Measurements from ENCODE around the gene MAML3.

MAML3 gene

GRCh38 chr4:139773560-139774318 is 380.2 kb downstream of the MAML3 start:
- DNase-seq = peak; percentile 67

- no peak for DNase-seq
These were observed 383.6 kb downstream of the MAML3 start for GRCh38 chr4:139770361-139770760.

DNA sequence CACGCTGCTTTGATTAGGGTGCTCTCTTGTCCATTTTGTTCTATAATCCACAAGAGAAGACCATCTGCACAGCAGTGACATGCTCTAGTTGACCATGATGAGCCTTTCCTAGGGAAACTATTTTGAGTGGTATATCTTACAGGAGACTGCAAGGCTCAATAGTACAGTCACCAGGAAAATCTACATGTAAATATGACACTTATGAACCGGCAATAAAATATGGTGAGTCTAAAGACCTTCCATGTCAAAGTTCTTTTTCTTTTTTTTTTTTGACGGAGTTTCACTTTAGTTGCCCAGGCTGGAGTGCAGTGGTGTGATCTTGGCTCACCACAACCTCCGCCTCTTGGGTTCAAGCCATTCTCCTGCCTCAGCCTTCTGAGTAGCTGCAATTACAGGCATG is 384.6 kb downstream of the MAML3 start:
- DNase-seq = no peak

DNA sequence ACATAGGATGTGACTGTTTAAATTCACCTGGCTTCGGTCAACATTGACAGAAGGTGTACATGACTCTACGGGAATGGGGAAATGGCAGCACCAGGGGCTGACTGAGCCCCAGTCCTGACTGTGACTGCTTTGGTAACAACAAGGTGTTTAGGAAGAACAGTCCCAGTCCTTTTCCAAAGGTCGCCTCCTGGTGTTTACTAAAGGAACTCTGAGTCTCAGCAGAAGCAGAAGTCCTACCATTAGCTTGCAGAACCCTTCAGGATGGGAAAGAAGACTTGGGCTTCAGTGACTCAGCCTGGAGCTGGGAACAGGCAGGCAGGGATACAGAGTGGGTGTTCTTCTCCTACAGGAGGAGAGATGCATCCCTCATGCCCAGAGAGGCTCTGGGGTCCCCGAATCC is 385.1 kb downstream of the MAML3 start:
- DNase-seq = no peak

DNA sequence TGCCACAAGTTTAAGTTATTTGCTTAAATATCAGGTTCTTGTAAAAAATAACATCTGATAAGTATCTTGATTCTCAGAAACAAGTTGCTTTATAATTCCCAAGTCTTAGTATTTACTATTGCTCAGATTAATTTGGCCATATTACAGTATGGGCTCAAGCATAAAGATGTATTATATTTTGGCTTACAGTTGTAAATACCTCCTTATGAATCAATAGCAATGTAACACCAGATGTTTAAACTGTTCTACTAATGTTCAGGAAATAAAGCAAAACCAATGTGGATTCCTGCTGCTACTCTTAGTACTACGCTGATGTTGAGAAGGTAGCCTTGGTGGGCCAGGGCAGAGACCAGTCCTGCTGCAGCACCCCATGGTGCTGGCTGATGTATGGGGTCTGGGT is 385.6 kb downstream of the MAML3 start:
- no peak for DNase-seq

DNA sequence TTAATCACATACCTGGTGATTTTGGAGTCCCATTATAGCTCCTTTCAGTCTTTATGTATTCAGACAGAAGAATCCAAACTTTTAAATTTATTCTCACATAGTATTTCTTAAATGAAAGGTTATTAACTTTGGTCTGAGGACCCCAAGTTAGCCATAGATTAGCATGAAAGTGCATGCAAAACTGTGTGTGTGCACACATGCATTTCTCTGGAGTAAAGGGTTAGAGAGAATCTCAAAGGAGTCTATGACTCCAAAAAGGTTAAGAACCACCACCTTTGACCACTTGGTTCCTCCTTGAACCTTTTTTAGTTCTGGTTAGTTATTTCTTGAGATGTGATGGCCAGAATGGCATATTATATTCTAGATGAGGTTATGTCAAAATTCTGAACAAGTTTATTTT is 386.4 kb downstream of the MAML3 start:
- no peak for DNase-seq

GRCh38 chr4:139767168-139767567 is 386.8 kb downstream of the MAML3 start:
- no peak for DNase-seq

DNA sequence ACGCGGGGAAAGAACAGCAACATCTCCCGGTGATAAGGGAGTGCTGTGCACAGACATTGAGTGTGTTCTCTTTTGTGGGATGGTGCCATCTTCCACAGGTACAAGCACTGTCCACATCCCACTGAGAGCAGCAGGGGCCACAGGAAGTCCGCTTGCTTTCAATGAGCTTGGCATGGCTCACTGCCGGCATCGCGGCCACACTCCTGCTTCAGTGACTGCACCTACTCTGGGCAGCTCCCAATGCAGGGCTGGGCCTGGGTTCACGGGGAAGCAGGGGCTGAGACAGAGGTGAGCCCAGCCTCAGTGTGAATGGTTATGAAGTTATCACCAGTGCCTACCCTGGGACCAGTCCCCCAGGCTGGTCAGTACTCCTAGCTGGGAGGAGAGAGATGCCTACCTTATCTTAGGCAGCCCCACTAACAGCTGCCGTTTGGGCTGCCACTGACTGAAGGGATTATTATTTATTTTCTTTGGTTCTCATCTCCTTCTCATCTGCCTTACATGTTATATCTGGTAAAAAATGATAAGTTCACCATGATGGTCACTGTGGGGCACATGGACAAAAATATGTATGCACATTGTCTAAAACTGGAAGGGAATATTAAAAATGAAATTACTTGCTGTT is 389.2 kb downstream of the MAML3 start:
- no peak for DNase-seq

DNA sequence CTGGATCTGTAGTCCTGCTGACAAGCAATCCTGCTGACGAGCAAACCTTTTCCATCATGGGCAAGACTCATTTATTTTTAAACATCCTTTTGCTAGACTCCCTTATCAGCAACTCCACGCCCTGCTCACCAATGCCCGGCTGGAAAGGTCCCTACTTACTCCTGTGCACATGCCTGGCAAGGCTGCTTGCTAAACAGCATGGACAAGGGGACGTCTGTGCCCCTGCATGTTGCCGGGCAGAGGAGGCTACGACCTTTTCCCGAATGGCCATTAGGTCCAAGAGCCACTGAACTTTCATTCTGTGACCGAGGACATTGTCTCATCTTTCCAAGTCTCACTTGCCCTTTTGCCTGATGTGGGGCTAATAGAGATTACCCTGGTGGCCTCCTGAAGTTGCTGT is 389.8 kb downstream of the MAML3 start:
- DNase-seq = no peak

- peak; percentile 42 for DNase-seq
These were observed 390.3 kb downstream of the MAML3 start for GRCh38 chr4:139763672-139764071.

GRCh38 chr4:139763205-139763604 is 390.8 kb downstream of the MAML3 start:
- DNase-seq = no peak

DNA sequence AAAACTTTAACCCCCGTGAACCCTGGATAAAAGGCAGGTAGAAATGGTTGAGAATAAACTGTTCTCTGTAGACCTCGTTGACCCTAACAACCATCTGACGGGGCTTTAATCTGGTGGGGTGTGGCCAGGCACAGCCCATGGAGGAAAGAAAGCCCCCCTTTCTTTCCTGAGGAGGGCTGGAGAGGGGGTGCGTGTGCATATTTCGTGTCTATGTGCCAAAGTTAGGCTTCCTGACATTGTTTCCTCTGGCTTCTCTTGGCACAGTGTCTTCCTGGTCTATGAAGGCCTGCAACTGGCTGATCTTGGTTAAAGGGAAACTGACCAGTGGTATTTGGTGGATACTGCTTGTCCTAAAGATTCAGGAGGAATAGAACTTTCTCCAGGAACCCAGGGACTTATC is 391.3 kb downstream of the MAML3 start:
- no peak for DNase-seq

DNA sequence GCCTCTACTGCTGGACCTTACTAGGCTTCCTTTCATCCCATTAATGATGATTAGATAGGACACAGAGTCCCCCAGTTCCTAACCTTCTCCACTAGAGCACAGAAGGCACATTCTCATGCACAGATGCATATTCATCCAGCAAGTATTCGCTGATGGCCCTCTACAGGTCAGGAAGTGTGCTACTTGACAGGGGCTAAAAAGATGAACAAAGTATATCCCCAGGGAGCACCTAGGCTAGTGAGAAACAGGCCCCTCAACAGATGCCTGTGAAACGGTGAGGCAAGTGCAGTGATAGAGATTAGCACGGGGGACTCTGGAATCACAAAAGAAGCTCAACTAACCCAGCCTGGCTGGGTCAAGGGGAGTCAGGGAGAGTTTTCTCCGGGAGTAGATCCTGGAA is 392.5 kb downstream of the MAML3 start:
- DNase-seq = no peak

DNA sequence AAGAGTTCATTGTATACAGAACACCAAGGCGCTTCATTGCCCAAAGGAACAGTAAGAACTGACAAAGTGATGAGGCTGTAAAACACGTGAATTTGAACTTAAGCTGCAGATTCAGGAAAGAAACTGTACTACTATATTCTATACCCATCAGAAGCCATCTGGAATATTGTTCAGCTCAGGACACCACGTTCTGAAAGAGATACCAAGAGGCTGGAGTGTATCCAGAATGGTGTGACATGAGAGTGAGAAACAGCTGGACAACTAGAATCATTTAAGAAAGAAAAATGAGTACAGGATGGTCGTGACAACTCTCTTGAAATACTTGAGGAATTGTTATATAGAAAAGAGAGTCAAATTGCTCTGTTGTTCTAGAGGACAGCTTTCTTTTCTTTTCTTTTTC is 393.4 kb downstream of the MAML3 start:
- DNase-seq = no peak

DNA sequence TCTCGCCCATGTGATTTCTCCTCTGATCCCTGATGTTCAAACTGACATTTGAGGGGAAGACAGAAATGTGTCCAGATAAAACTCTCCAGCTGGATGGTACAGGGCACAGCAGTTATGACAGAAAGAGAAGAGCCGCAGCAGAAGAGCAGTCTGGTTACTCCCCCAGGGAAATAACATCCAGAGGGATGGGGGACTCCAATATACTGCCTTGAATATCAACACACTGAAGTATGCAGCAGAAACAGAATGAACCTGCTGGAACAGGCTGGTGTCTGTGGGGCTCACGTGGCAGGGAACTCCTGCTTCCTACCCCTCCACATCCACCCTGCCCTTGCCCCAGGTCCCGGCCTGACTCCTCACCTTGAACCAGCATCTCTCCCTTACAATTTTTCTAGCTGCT is 394.9 kb downstream of the MAML3 start:
- DNase-seq = no peak

DNA sequence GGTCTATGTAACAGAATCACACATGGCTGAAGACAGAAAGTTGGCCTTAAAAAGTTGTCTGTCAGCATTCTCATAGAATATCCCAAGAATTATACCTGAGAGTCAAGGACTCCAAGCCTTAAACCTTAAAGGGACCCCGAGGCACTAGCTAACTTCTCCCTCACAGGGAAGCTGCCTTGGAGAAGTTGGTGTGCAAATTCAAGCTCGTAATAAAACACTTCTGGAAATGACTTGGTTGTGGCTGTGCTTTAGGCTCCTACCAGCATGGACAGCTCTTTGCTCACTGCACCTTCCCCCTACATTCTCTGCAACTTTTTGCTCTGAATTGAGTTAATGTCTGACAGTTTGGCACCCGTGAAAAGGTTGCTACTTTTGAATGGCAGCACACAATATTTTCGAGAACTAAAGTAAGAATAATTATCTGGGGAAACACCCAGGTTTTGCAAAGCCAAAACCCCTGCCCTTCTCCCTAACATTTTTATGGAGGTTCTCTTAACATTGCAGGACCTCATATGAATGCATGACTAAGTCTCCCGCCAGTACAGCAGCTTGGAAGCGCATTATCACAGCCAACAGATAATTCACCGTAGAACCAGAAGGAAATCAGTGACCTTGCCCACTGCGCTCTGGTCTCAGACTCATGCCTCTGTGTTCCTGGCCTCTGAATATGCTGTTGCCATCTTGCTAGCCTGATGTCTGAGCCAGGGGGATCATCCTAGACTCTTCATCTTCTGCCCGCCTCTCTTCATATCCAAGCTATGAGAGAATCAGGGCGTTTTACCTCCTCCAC is 397.4 kb downstream of the MAML3 start:
- no peak for DNase-seq

GRCh38 chr4:139754938-139755337 is 399.0 kb downstream of the MAML3 start:
- no peak for DNase-seq

DNA sequence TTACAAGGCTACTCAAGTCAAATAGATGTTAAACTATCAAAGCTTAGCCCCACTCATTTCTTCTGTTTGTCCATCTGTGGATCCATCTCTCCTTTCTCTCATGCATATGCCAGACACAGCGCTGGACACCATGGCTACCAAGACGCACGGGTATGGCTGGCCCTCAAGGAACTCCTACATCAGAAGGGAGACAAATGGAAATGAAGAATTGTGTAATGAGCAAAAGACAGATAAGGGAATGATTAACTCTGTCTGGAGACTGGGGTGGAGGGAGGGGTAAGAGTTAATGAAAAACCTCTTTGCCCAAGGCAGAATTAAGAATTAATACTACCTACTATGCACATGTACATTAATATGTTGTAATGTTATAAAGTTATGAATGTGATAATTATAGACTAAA is 400.3 kb downstream of the MAML3 start:
- no peak for DNase-seq

DNA sequence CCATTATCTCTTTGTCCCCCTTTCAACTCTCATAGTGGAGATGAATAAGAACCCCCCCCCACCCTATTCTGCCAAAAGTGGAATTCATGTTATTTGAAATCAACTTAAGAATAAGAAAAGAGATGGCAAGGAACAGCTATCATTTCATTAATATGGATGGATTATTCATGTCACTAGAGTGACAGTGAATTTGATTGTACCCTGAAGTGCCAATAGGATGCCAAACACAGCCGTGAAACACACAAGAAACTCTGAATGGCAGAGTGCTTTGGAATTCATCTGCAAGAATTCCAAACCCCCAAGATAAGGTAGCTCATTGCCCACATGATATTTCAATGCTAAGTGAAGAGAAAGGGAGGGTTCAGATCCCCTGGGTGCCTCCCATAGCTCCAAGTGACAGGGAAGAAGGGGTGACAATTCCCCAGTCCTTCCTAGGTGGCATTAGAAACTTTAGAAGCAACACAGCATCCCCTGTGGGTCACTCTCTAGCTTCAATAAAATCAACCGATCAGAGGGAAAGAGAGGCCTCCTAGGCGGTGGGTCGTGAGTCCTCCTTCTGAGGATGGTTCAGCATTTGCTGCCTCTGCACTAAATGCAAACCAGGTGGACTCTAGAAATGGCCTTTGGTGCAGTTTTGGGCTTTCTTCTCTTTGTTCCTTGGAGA is 404.0 kb downstream of the MAML3 start:
- no peak for DNase-seq

DNA sequence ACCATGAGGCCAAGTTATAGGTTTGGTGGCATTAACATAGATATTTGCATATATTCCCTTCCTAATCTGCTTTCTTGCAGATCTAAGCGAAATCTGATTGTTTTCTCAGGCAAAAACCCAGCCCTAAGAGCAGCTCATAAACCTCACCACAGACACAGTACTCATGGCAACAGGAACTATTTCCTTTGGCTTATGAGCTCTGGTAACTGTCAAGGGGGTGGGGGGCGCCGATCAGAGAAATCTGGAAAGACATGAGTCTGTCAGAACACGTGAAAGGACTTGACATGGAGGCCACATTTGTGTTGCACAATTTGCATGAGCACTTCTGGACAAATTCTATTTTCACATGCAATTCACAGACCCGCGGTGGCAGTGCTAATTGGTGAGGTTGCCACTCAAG is 404.6 kb downstream of the MAML3 start:
- DNase-seq = no peak

- no peak for DNase-seq
These were observed 407.4 kb downstream of the MAML3 start for GRCh38 chr4:139746431-139747171.

DNA sequence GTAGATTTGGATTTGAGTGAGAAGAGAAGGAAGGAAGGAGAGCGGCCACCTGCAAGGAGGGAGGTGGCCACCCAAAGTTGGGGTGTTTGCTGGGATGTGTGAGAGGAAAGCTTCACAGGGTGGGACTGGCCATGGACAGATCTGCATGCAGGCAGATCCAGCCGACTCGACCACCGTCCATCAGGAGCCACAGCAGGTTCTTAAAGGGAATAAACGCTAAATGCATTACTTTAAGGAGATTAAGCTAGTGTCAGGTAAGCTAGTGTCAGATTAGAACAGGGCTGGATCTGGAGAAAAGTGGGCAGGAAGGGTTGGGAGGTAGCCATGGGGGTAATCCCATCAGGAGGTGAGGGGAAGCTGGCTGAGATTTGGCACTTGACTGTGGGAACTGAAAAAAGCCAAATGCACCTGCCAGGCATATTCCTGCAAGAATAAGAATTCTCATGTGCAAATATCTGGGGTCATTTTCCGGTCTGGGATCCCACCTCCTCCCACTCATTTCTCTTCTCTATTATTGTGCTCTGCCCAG is 408.8 kb downstream of the MAML3 start:
- DNase-seq = no peak

DNA sequence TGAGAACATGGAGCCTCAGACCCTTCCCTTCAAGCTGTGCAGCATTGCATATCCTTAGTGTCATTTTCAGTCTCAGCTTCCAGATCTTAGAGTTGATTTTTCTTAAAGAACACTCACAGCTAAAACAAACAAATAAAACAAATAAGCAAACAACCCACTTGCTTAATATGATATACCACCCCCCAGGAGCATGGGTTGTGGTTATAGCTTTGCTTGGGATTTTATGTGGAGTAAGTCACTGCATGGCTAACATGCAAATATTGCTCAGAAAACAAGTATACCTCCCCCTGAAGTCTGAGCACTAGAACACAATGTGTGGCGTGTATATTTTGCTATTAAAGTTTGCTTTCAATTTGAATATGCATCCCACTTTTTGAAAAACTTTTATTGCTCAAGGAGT is 409.8 kb downstream of the MAML3 start:
- DNase-seq = no peak
